ENCODE measurements around the gene MOSPD3. TPM values are rescaled to one million over a fixed set of nuclear protein-coding genes. Genes with fewer than 3 reads are reported as not detected.

MOSPD3 gene
- total and polyA plus RNA-seq, 2 donors (not counting 3 experiments of a cell fraction or from before 2014, with no cell fraction given) = 24.4 to 40.7 TPM

DNA sequence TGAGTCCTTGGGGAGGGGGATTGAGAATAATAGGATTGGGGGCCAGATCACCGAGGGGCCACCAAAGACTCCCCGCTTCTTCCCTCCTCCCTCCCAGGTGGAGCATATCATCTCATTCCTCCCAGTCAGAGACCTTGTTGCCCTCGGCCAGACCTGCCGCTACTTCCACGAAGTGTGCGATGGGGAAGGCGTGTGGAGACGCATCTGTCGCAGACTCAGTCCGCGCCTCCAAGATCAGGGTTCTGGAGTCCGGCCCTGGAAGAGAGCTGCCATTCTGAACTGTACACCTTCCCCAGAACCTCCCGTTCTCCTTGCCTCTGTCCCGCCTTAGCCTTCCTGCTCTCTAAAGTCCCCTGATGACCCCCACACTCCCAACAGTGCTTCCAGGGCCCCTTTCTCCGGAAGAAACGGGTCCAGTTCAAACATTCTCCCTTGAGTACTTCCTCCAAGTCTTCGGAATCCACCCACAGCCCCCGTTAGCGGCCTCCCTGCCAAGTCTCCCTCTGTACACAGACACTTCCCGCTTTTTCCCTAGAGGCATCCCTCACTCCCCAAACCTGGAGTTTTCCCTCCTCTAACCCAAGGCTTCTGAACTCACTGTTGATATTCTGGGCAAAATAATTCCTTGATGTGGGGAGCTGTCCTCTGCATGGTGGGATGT is 22.1 kb upstream of the MOSPD3 start:
- Histone ChIP-seq H3K9me3 (replicated peaks; ENCODE audit: control insufficient read depth, insufficient read depth, low read length) (no peaks in the 10 kb centered on the region), H3K36me3 (ENCODE audit: control insufficient read depth in 2 of 2, extremely low read depth in 1 of 2, insufficient read depth in 2 of 2, low read length in 2 of 2) (no peaks in the 10 kb centered on the region), H3K4me2 (ENCODE audit: insufficient read depth, low read length) (no peak overlapping the region), H3K27me3 (ENCODE audit: control insufficient read depth in 2 of 2, insufficient read depth in 2 of 2, low read length in 2 of 2) (peaks cover 0 to 4% of the 10 kb centered on the region in 2 experiments), H3K9ac (replicated peaks; ENCODE audit: extremely low read depth, insufficient read depth, low read length) (no peak overlapping the region), H4K20me1 (replicated peaks; ENCODE audit: control insufficient read depth, extremely low read depth, insufficient read depth, low read length) (no peaks in the 10 kb centered on the region), H2AFZ (ENCODE audit: low read depth, low read length) (peak overlapping the region; percentile 50), H3K4me3 (replicated peaks in 1 of 3; ENCODE audit: insufficient read depth in 1 of 3, low read depth in 1 of 3, low read length in 3 of 3) (no peak overlapping the region), H3K27ac (ENCODE audit: insufficient read depth, low read depth, low read length) (no peak overlapping the region), H3K79me2 (ENCODE audit: control insufficient read depth, insufficient read depth, low read length) (peaks cover 6% of the 10 kb centered on the region), H3K9me1 (replicated peaks; ENCODE audit: control insufficient read depth, extremely low read depth, insufficient read depth, low read length) (no peaks in the 10 kb centered on the region), H3K4me1 (ENCODE audit: control insufficient read depth, extremely low read depth, insufficient read depth, low read length) (peaks cover 6% of the 10 kb centered on the region)
- dilution Hi-C loops (cut with MboI; ENCODE audit: extremely low pct_ligation_motif_present, low sequenced_read_pairs) = no loop called here
- BruUV-seq (replicated peaks) = no TSS peak
- POLR2A ChIA-PET = no interaction called here
- peak; percentile 36 for TF ChIP-seq EZH2 (IDR thresholded peaks at IDR 0.05; ENCODE audit: borderline replicate concordance, low read depth, low read length, severe bottlenecking)
- TF ChIP-seq, protein P1, sequence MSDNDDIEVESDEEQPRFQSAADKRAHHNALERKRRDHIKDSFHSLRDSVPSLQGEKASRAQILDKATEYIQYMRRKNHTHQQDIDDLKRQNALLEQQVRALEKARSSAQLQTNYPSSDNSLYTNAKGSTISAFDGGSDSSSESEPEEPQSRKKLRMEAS (IDR thresholded peaks at IDR 0.05; ENCODE audit: insufficient read depth, insufficient read length) = no peak
- no peak for TF ChIP-seq POLR2AphosphoS5 (IDR thresholded peaks at IDR 0.05; ENCODE audit: insufficient read depth, low read depth, low read length)
- no peak for TF ChIP-seq MYC (IDR thresholded peaks at IDR 0.05; ENCODE audit: low read depth, low read length)
- CTCF ChIA-PET = interaction anchor here (1.8 to 3.8 kb wide), 3 partner anchors 15 to 125 kb away, joined by 7 to 31 read pairs (median 21); no protein-coding TSS in a partner anchor
- intact Hi-C loops (cut with micrococcal nuclease) = no loop called here
- DNase-seq (ENCODE audit: low read depth, low spot score) (no peak), FAIRE-seq (no peak)

DNA sequence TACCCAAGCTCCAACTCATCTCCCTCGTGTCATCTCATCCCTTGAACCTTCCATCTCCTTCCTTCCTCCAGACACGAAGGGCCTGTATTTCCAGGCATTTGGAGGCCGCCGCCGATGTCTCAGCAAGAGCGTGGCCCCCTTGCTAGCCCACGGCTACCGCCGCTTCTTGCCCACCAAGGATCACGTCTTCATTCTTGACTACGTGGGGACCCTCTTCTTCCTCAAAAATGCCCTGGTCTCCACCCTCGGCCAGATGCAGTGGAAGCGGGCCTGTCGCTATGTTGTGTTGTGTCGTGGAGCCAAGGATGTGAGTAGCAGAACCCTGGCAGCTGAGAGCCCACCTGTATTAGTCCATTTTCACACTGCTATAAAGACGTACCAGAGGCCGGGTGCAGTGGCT is 20.7 kb upstream of the MOSPD3 start:
- no peak overlapping the region for H3K4me3 ChIP-seq (replicated peaks in 1 of 3; ENCODE audit: insufficient read depth in 1 of 3, low read depth in 1 of 3, low read length in 3 of 3)
- no peak for DNase-seq (ENCODE audit: low read depth, low spot score)
- H3K4me1 ChIP-seq (ENCODE audit: control insufficient read depth, extremely low read depth, insufficient read depth, low read length) = peaks cover 3% of the 10 kb centered on the region
- BruUV-seq (replicated peaks) = no TSS peak
- no peak for FAIRE-seq
- no peak overlapping the region for H2AFZ ChIP-seq (ENCODE audit: low read depth, low read length)
- dilution Hi-C loops (cut with MboI; ENCODE audit: extremely low pct_ligation_motif_present, low sequenced_read_pairs) (no loop called here), intact Hi-C loops (cut with micrococcal nuclease) (no loop called here)
- H3K9me3 ChIP-seq (replicated peaks; ENCODE audit: control insufficient read depth, insufficient read depth, low read length) = no peaks in the 10 kb centered on the region
- H4K20me1 ChIP-seq (replicated peaks; ENCODE audit: control insufficient read depth, extremely low read depth, insufficient read depth, low read length) = no peaks in the 10 kb centered on the region
- no peak overlapping the region for H3K4me2 ChIP-seq (ENCODE audit: insufficient read depth, low read length)
- ChIA-PET CTCF (interaction anchor here (3.8 kb wide), 1 partner anchor 32 kb away, joined by 31 read pairs; no protein-coding TSS in a partner anchor), POLR2A (no interaction called here)
- no peak overlapping the region for H3K9ac ChIP-seq (replicated peaks; ENCODE audit: extremely low read depth, insufficient read depth, low read length)
- H3K27ac ChIP-seq (ENCODE audit: insufficient read depth, low read depth, low read length) = no peak overlapping the region
- TF ChIP-seq JUN (IDR thresholded peaks at IDR 0.05; ENCODE audit: borderline replicate concordance, insufficient read depth, insufficient read length, low read depth) = no peak
- TF ChIP-seq, protein P1 (IDR thresholded peaks at IDR 0.05; ENCODE audit: insufficient read depth, insufficient read length) = no peak
- TF ChIP-seq GATA2 (IDR thresholded peaks at IDR 0.05; ENCODE audit: insufficient read depth, insufficient read length, low read depth, low read length) = no peak
- TF ChIP-seq, protein P2, sequence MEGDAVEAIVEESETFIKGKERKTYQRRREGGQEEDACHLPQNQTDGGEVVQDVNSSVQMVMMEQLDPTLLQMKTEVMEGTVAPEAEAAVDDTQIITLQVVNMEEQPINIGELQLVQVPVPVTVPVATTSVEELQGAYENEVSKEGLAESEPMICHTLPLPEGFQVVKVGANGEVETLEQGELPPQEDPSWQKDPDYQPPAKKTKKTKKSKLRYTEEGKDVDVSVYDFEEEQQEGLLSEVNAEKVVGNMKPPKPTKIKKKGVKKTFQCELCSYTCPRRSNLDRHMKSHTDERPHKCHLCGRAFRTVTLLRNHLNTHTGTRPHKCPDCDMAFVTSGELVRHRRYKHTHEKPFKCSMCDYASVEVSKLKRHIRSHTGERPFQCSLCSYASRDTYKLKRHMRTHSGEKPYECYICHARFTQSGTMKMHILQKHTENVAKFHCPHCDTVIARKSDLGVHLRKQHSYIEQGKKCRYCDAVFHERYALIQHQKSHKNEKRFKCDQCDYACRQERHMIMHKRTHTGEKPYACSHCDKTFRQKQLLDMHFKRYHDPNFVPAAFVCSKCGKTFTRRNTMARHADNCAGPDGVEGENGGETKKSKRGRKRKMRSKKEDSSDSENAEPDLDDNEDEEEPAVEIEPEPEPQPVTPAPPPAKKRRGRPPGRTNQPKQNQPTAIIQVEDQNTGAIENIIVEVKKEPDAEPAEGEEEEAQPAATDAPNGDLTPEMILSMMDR (IDR thresholded peaks at IDR 0.05; ENCODE audit: extremely low read depth in 1 of 2, insufficient read depth in 1 of 2, low read depth in 1 of 2, low read length in 2 of 2) = no peak
- TF ChIP-seq EZH2 (IDR thresholded peaks at IDR 0.05; ENCODE audit: borderline replicate concordance, low read depth, low read length, severe bottlenecking) = no peak
- no peak for TF ChIP-seq FOS (IDR thresholded peaks at IDR 0.05; ENCODE audit: borderline replicate concordance, insufficient read depth, low read length)
- TF ChIP-seq POLR2A (IDR thresholded peaks at IDR 0.05; ENCODE audit: low read depth, low read length) = no peak
- TF ChIP-seq MYC (IDR thresholded peaks at IDR 0.05; ENCODE audit: low read depth, low read length) = no peak
- TF ChIP-seq POLR2AphosphoS5 (IDR thresholded peaks at IDR 0.05; ENCODE audit: insufficient read depth, low read depth, low read length) = no peak
- no peaks in the 10 kb centered on the region for H3K36me3 ChIP-seq (ENCODE audit: control insufficient read depth in 2 of 2, extremely low read depth in 1 of 2, insufficient read depth in 2 of 2, low read length in 2 of 2)
- H3K27me3 ChIP-seq (ENCODE audit: control insufficient read depth in 2 of 2, insufficient read depth in 2 of 2, low read length in 2 of 2) = peaks cover 0 to 6% of the 10 kb centered on the region in 2 experiments
- H3K9me1 ChIP-seq (replicated peaks; ENCODE audit: control insufficient read depth, extremely low read depth, insufficient read depth, low read length) = no peaks in the 10 kb centered on the region
- H3K79me2 ChIP-seq (ENCODE audit: control insufficient read depth, insufficient read depth, low read length) = no peaks in the 10 kb centered on the region

Data from endothelial cell of umbilical vein (primary cell).